GM12878 (cell line): ENCODE data around the gene SH3BP5. TPM values are rescaled to one million over a fixed set of nuclear protein-coding genes. Genes with fewer than 3 reads are reported as not detected.

ENCODE experiments used
- BACH1 ChIP-seq: fragments of 450-650 bp; IDR thresholded peaks from 2 replicates; pipeline ENCODE4 v1.6.1; 2017; ENCODE audit warnings: mild to moderate bottlenecking, borderline replicate concordance
- CEBPB ChIP-seq, 2 experiments: fragments of 150-350 bp in 1 of 2; IDR thresholded peaks; 2 replicates each; pipeline ENCODE4 v1.6.1; 2012 to 2014; ENCODE audit warnings: low read depth in 2 of 2, low read length in 2 of 2, borderline replicate concordance in 1 of 2, inconsistent platforms in 1 of 2
- CHD2 ChIP-seq: IDR thresholded peaks from 2 replicates; pipeline ENCODE4 v1.6.1; 2011; ENCODE audit warnings: low read depth, low read length, improper control_type of control experiment, borderline replicate concordance
- CUX1 ChIP-seq: IDR thresholded peaks from 2 replicates; pipeline ENCODE4 v1.6.1; 2012; ENCODE audit warnings: improper control_type of control experiment, low read depth, low read length; ENCODE audit not compliant: insufficient replicate concordance
- EP300 ChIP-seq, 2 experiments: fragments of 150-350 bp in 1 of 2; IDR thresholded peaks; 2 replicates each; pipeline ENCODE4 v1.6.1; 2011 to 2012; ENCODE audit warnings: low read depth in 2 of 2, low read length in 2 of 2, borderline replicate concordance in 1 of 2, improper control_type of control experiment in 1 of 2, inconsistent platforms in 1 of 2; ENCODE audit not compliant: control insufficient read depth in 1 of 2
- FOXM1 ChIP-seq: IDR thresholded peaks from 2 replicates; pipeline ENCODE4 v1.6.1; 2012; ENCODE audit warnings: low read depth, mild to moderate bottlenecking, inconsistent platforms, low read length, moderate library complexity
- IKZF2 ChIP-seq, 2 experiments: fragments of 450-650 bp; IDR thresholded peaks; 2 replicates each; pipeline ENCODE4 v1.6.1; 2017; ENCODE audit warnings: mild to moderate bottlenecking in 2 of 2, moderate library complexity in 2 of 2
- KLF5 ChIP-seq: fragments of 450-650 bp; IDR thresholded peaks from 2 replicates; pipeline ENCODE4 v1.6.1; 2014; ENCODE audit warnings: mild to moderate bottlenecking; ENCODE audit not compliant: partially characterized antibody
- MTA2 ChIP-seq: fragments of 450-650 bp; IDR thresholded peaks from 2 replicates; pipeline ENCODE4 v1.6.1; 2016; ENCODE audit warnings: low read depth, mild to moderate bottlenecking, moderate library complexity
- MXI1 ChIP-seq: fragments of 150-350 bp; IDR thresholded peaks from 2 replicates; pipeline ENCODE4 v1.6.1; 2011; ENCODE audit warnings: low read depth, mild to moderate bottlenecking, inconsistent platforms, low read length, improper control_type of control experiment
- NR2F1 ChIP-seq: fragments of 450-650 bp; conservative IDR thresholded peaks from 2 replicates; pipeline ENCODE4 v1.6.1; 2017; ENCODE audit warnings: mild to moderate bottlenecking
- POLR2AphosphoS5 ChIP-seq: IDR thresholded peaks from 2 replicates; pipeline ENCODE4 v1.6.1; 2011; ENCODE audit warnings: mild to moderate bottlenecking, low read length, inconsistent platforms
- POU2F2 ChIP-seq: IDR thresholded peaks from 3 replicates; pipeline ENCODE4 v1.6.1; 2011; ENCODE audit warnings: low read depth, mild to moderate bottlenecking, low read length, borderline replicate concordance
- RB1 ChIP-seq: fragments of 450-650 bp; formaldehyde crosslinking; IDR thresholded peaks from 2 replicates; pipeline ENCODE4 v1.6.1; 2017; ENCODE audit warnings: mild to moderate bottlenecking, borderline replicate concordance
- RCOR1 ChIP-seq: conservative IDR thresholded peaks from 2 replicates; pipeline ENCODE4 v1.6.1; 2012; ENCODE audit warnings: low read depth, low read length, improper control_type of control experiment
- SMAD1 ChIP-seq: fragments of 450-650 bp; IDR thresholded peaks from 2 replicates; pipeline ENCODE4 v1.6.1; 2018; ENCODE audit warnings: mild to moderate bottlenecking, low read depth; ENCODE audit not compliant: partially characterized antibody
- SP1 ChIP-seq: IDR thresholded peaks from one replicate; pipeline ENCODE4 v1.6.1; 2011; ENCODE audit warnings: low read depth, low read length
- SPI1 ChIP-seq: IDR thresholded peaks from 2 replicates; pipeline ENCODE4 v1.6.1; 2011; ENCODE audit warnings: low read depth, mild to moderate bottlenecking, low read length, moderate library complexity, borderline replicate concordance; ENCODE audit not compliant: insufficient read depth
- SREBF1 ChIP-seq: IDR thresholded peaks from 2 replicates; pipeline ENCODE4 v1.6.1; 2012; ENCODE audit warnings: mild to moderate bottlenecking, low read length
- TAF1 ChIP-seq: IDR thresholded peaks from 2 replicates; pipeline ENCODE4 v1.6.1; 2011; ENCODE audit warnings: mild to moderate bottlenecking, low read depth, low read length, borderline replicate concordance
- YY1 ChIP-seq: IDR thresholded peaks from 2 replicates; pipeline ENCODE4 v1.6.1; 2011; ENCODE audit warnings: low read depth, mild to moderate bottlenecking, low read length
- ZNF207 ChIP-seq: fragments of 450-650 bp; IDR thresholded peaks from 2 replicates; pipeline ENCODE4 v1.6.1; 2014; ENCODE audit warnings: antibody characterized with exemption, mild to moderate bottlenecking, borderline replicate concordance
- polyA plus RNA-seq, 11 experiments: library from polyadenylated mRNA; depleted of rRNA in 4 of 11; unstranded in 6 of 11; stranded (reverse) in 5 of 11; fragments of >200 nt; fragmentation: Nextera tagmentation in 4 of 11; fragmentation: Illumina TruSeq in 1 of 11; extraction: Ambion mirVana in 4 of 11; extraction: Trizol in 1 of 11; gene quantifications; 1 replicate in 1 of 11; 2 replicates in 10 of 11; pipeline versions ENCODE4 v1.2.1 to v1.2.3, GENCODE V29; 2011 to 2016; ENCODE audit warnings: inconsistent platforms in 2 of 11, missing spikeins in 2 of 11, low read depth in 1 of 11
- total RNA-seq, 4 experiments: library from RNA; depleted of rRNA in 3 of 4; stranded (reverse); fragments of >200 nt in 3 of 4; fragmentation: Illumina TruSeq in 1 of 4; extraction: Trizol in 1 of 4; gene quantifications; 2 replicates each; pipeline versions ENCODE4 v1.2.1 to v1.2.3, GENCODE V29; 2013 to 2021
- TF ChIP-seq, protein P1 (sequence below): fragments of 450-650 bp; IDR thresholded peaks from 2 replicates; pipeline ENCODE4 v1.6.1; 2016; ENCODE audit warnings: mild to moderate bottlenecking

Gene SH3BP5
- total and polyA plus RNA-seq, 10 of the 15 experiments (the other 5 are each of a cell fraction or from before 2014, with no cell fraction given): 14.9 to 87.5 (median 43.7) TPM

GRCh38 chr3:15361494-15362214, 29.3 kb upstream of the SH3BP5 start (continued):
- TF ChIP-seq KLF5 (peak; percentile 73), POU2F2 (peak; percentile 95), FOXM1 (peak; percentile 98), CEBPB (IDR thresholded peaks at IDR 0.05; ENCODE audit: borderline replicate concordance in 1 of 2, low read depth in 2 of 2, low read length in 2 of 2) (peak in 1 of 2 experiments; percentile 90; a peak in 2 of 4 replicates), SPI1 (peak; percentile 66; the same call in 1 of the 2 replicates), RCOR1 (0 out of 2 replicates have a peak, but pooled peaks have one; percentile 69), BACH1 (peak; percentile 93), CUX1 (peak; percentile 69), SREBF1 (peak; percentile 66), IKZF2 (IDR thresholded peaks at IDR 0.05) (peak; percentile 100), YY1 (peak; percentile 37; the same call in 1 of the 2 replicates), SP1 (peak; percentile 88), SMAD1 (peak; percentile 86), MTA2 (peak; percentile 100), EP300 (IDR thresholded peaks at IDR 0.05; ENCODE audit: borderline replicate concordance in 1 of 2, control insufficient read depth in 1 of 2, low read depth in 2 of 2, low read length in 2 of 2) (peak in 1 of 2 experiments; percentile 98), MXI1 (peak; percentile 53), CHD2 (peak; percentile 88), ZNF207 (no peak; the same call in 1 of the 2 replicates), TAF1 (0 out of 2 replicates have a peak, but pooled peaks have one; percentile 7), POLR2AphosphoS5 (peak; percentile 75), NR2F1 (peak; percentile 100), RB1 (no peak; the same call in 1 of the 2 replicates)
- TF ChIP-seq, protein P1, sequence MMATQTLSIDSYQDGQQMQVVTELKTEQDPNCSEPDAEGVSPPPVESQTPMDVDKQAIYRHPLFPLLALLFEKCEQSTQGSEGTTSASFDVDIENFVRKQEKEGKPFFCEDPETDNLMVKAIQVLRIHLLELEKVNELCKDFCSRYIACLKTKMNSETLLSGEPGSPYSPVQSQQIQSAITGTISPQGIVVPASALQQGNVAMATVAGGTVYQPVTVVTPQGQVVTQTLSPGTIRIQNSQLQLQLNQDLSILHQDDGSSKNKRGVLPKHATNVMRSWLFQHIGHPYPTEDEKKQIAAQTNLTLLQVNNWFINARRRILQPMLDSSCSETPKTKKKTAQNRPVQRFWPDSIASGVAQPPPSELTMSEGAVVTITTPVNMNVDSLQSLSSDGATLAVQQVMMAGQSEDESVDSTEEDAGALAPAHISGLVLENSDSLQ: peak; percentile 96
